K562 (cell line): ENCODE results near the gene EMX2. TPM values are rescaled to one million over a fixed set of nuclear protein-coding genes. Genes with fewer than 3 reads are reported as not detected.

ENCODE experiments used
- ATAC-seq: fragments of 200-7000 bp; cut with Tn5 transposase; 3 replicates; pipeline ENCODE4 v1.9.1; 2020; ENCODE audit warnings: moderate library complexity
- BruUV-seq: library from RNA; stranded (reverse); fragments of 400-500 nt; replicated peaks from 2 replicates; lab custom pipeline; 2021; lab: Mats Ljungman, UMichigan
- CTCF ChIA-PET: fragments of 300-600 bp; formaldehyde crosslinking; extraction: SDS; loops from one replicate; lab custom pipeline; 2021; ENCODE audit warnings: low intra/inter-chr PET ratio; lab: Yijun Ruan, JAX
- POLR2A ChIA-PET: fragments of 300-600, 350-650 bp; sonication (Branson Sonifier 250); formaldehyde crosslinking; extraction: SDS; loops from one replicate; lab custom pipeline; 2021; ENCODE audit warnings: antibody characterized with exemption, inconsistent platforms; lab: Yijun Ruan, JAX
- DNase-seq, 4 experiments: peaks; one replicate each; pipeline versions ENCODE4 v3.0.0 to v3.0.0-alpha.2; 2011 to 2018; ENCODE audit warnings: low spot score in 3 of 4, mixed read lengths in 3 of 4; ENCODE audit errors: extremely low read depth in 1 of 4
- FAIRE-seq: peaks from 2 replicates; lab custom pipeline; 2011; peaks lifted over from hg19 to GRCh38; lab: Jason Lieb, UNC
- H2AFZ ChIP-seq: 2 replicates; pipeline ENCODE4 v1.6.0; 2011; ENCODE audit warnings: low read depth, low read length, control low read depth, inconsistent platforms
- H3K27ac ChIP-seq: fragments of 200-600 bp; 3 replicates; pipeline ENCODE4 v1.8.0; 2011; ENCODE audit warnings: low read depth, mild to moderate bottlenecking, control low read depth, inconsistent platforms, low read length, moderate library complexity, mixed read lengths; ENCODE audit errors: extremely low read depth
- H3K27me3 ChIP-seq, 2 experiments: fragments of 300-600 bp in 1 of 2; 2 replicates in 1 of 2; 3 replicates in 1 of 2; pipeline versions ENCODE4 v1.6.0 to v1.8.0; 2011; ENCODE audit warnings: inconsistent platforms in 2 of 2, low read length in 2 of 2, mild to moderate bottlenecking in 1 of 2, mixed read lengths in 1 of 2, moderate library complexity in 1 of 2; ENCODE audit not compliant: control insufficient read depth in 2 of 2, insufficient read depth in 2 of 2
- H3K36me3 ChIP-seq: fragments of 300-600 bp; 3 replicates; pipeline ENCODE4 v1.8.0; 2011; ENCODE audit warnings: mild to moderate bottlenecking, low read length, inconsistent platforms; ENCODE audit not compliant: control insufficient read depth, insufficient read depth
- H3K4me1 ChIP-seq, 2 experiments: fragments of 200-600 bp in 1 of 2; replicated peaks in 1 of 2; 2 replicates in 1 of 2; 3 replicates in 1 of 2; pipeline versions ENCODE4 v1.5.1 to v1.8.0; 2011; ENCODE audit warnings: inconsistent platforms in 2 of 2, low read length in 2 of 2, mild to moderate bottlenecking in 1 of 2, mixed read lengths in 1 of 2, moderate library complexity in 1 of 2; ENCODE audit not compliant: control insufficient read depth in 2 of 2, insufficient read depth in 2 of 2
- H3K4me2 ChIP-seq: 2 replicates; pipeline ENCODE4 v1.6.1; 2011; ENCODE audit warnings: low read length, control low read depth, inconsistent platforms, mixed read lengths; ENCODE audit not compliant: insufficient read depth
- H3K4me3 ChIP-seq: fragments of 200-600 bp; sonication (generic), shearing (Covaris generic); 2 replicates; pipeline ENCODE4 v1.5.1; 2016; ENCODE audit warnings: control low read depth, inconsistent platforms
- H3K79me2 ChIP-seq: fragments of 200-600 bp; 3 replicates; pipeline ENCODE4 v1.8.0; 2011; ENCODE audit warnings: low read length, inconsistent platforms; ENCODE audit not compliant: control insufficient read depth, insufficient read depth
- H3K9ac ChIP-seq, 2 experiments: 2 replicates each; pipeline versions ENCODE4 v1.6.0 to v1.6.1; 2011; ENCODE audit warnings: low read depth in 2 of 2, low read length in 2 of 2, control low read depth in 1 of 2, inconsistent platforms in 1 of 2, mild to moderate bottlenecking in 1 of 2, mixed read lengths in 1 of 2; ENCODE audit not compliant: insufficient read depth in 1 of 2
- H3K9me1 ChIP-seq: one replicate; pipeline ENCODE4 v1.6.0; 2011; ENCODE audit warnings: inconsistent platforms, mild to moderate bottlenecking, low read length, moderate library complexity; ENCODE audit not compliant: control insufficient read depth, insufficient read depth
- H3K9me3 ChIP-seq: replicated peaks from 2 replicates; pipeline ENCODE4 v1.5.1; 2011; ENCODE audit warnings: low read depth, low read length, inconsistent platforms; ENCODE audit not compliant: control insufficient read depth, insufficient read depth
- H4K20me1 ChIP-seq: replicated peaks from 2 replicates; pipeline ENCODE4 v1.6.1; 2011; ENCODE audit warnings: low read length, inconsistent platforms, mixed read lengths; ENCODE audit not compliant: control insufficient read depth, insufficient read depth
- BDP1 ChIP-seq: IDR thresholded peaks from 3 replicates; pipeline ENCODE4 v1.6.1; 2011; ENCODE audit not compliant: insufficient read length, insufficient read depth
- E4F1 ChIP-seq: fragments of 250-450 bp; sonication (Bioruptor Pico); IDR thresholded peaks from 2 replicates; pipeline ENCODE4 v1.5.0; 2021; ENCODE audit warnings: mild to moderate bottlenecking, borderline replicate concordance
- HOXB6 ChIP-seq: fragments of 250-450 bp; sonication (Bioruptor Pico); IDR thresholded peaks from 2 replicates; pipeline ENCODE4 v1.5.1; 2022; ENCODE audit warnings: mild to moderate bottlenecking, borderline replicate concordance
- KAT8 ChIP-seq: fragments of 450-650 bp; IDR thresholded peaks from 2 replicates; pipeline ENCODE4 v1.6.1; 2016; ENCODE audit warnings: low read depth, mild to moderate bottlenecking
- L3MBTL2 ChIP-seq: fragments of 450-650 bp; IDR thresholded peaks from 2 replicates; pipeline ENCODE4 v1.6.1; 2016; ENCODE audit warnings: mild to moderate bottlenecking, moderate library complexity
- MYC ChIP-seq, 2 experiments: fragments of 250-450 bp in 1 of 2; sonication (Bioruptor Pico) in 1 of 2; IDR thresholded peaks; 2 replicates each; pipeline versions ENCODE4 v1.5.1 to v1.6.1; 2012 to 2021; ENCODE audit warnings: low read depth in 2 of 2, borderline replicate concordance in 1 of 2, improper control_type of control experiment in 1 of 2, low read length in 1 of 2, mild to moderate bottlenecking in 1 of 2, moderate library complexity in 1 of 2
- TAF9B ChIP-seq: fragments of 450-650 bp; IDR thresholded peaks from 2 replicates; pipeline ENCODE4 v1.6.1; 2018; ENCODE audit warnings: mild to moderate bottlenecking; ENCODE audit not compliant: partially characterized antibody
- XRCC4 ChIP-seq: IDR thresholded peaks from one replicate; pipeline ENCODE4 v1.6.1; 2011; ENCODE audit not compliant: insufficient read depth, insufficient read length; ENCODE audit errors: extremely low read depth
- ZNF143 ChIP-seq: sonication (generic); formaldehyde crosslinking; IDR thresholded peaks from 2 replicates; pipeline ENCODE4 v1.9.0; 2022; ENCODE audit warnings: mild to moderate bottlenecking, missing genetic modification reagents
- ZSCAN29 ChIP-seq: fragments of 450-650 bp; IDR thresholded peaks from 2 replicates; pipeline ENCODE4 v1.6.1; 2017
- WGBS: fragments of 100-300 bp; shearing (Covaris generic); methylation state at CpG from one replicate; pipeline ENCODE4 v1.1.6; 2016; ENCODE audit warnings: low coverage, mixed read lengths; ENCODE audit not compliant: insufficient coverage; ENCODE audit errors: missing lambda C conversion rate; 5-methylcytosine and 5-hydroxymethylcytosine counted together
- in situ Hi-C: fragments of 300-500 bp; cut with MboI; formaldehyde crosslinking; loops from 4 replicates; pipeline ENCODE4 v1.15.0; 2018; ENCODE audit warnings: inconsistent platforms, mixed read lengths
- intact Hi-C: fragments of 100-400 bp; cut with micrococcal nuclease; formaldehyde crosslinking; loops from 2 replicates; pipeline ENCODE4 v1.14.2; 2022
- polyA plus RNA-seq, 8 experiments: library from polyadenylated mRNA; depleted of rRNA in 4 of 8; stranded (reverse) in 5 of 8; unstranded in 3 of 8; fragments of >200 nt; fragmentation: Nextera tagmentation in 2 of 8; fragmentation: Illumina TruSeq in 1 of 8; extraction: Ambion mirVana in 2 of 8; extraction: Trizol in 1 of 8; gene quantifications; 2 replicates each; pipeline versions ENCODE4 v1.2.1 to v1.2.3, GENCODE V29; 2011 to 2014; ENCODE audit warnings: inconsistent platforms in 1 of 8, missing spikeins in 1 of 8
- total RNA-seq, 7 experiments: library from RNA; depleted of rRNA in 6 of 7; stranded (reverse); fragments of >200 nt in 6 of 7; fragmentation: Illumina TruSeq in 2 of 7; extraction: Trizol in 2 of 7; gene quantifications; 2 replicates each; pipeline versions ENCODE4 v1.2.1 to v1.2.3, GENCODE V29; 2011 to 2021; ENCODE audit warnings: low replicate concordance in 1 of 7
- TF ChIP-seq, protein P1 (sequence below): fragments of 250-450 bp; sonication (Bioruptor Pico); IDR thresholded peaks from 2 replicates; pipeline ENCODE4 v1.5.0; 2020; ENCODE audit warnings: mild to moderate bottlenecking, borderline replicate concordance
- TF ChIP-seq, protein P2 (sequence below): fragments of 250-450 bp; sonication (Bioruptor Pico); IDR thresholded peaks from 2 replicates; pipeline ENCODE4 v1.4.0; 2020; ENCODE audit warnings: mild to moderate bottlenecking
- TF ChIP-seq, protein P3 (sequence below): sonication (generic); formaldehyde crosslinking; IDR thresholded peaks from 2 replicates; pipeline ENCODE4 v1.8.1; 2023; ENCODE audit warnings: mild to moderate bottlenecking, missing genetic modification reagents

The EMX2 gene
- total and polyA plus RNA-seq, 9 of the 15 experiments (the other 6 are each of a cell fraction or from before 2014, with no cell fraction given), result not detected

- ChIA-PET CTCF (no interaction called here), POLR2A (interaction anchor here (1.2 kb wide), 1 partner anchor 42 kb away, joined by 4 read pairs; no protein-coding TSS in a partner anchor)
These were observed 4.1 kb downstream of the EMX2 start for GRCh38 chr10:117546581-117547015.

More at GRCh38 chr10:117546581-117547015, 4.1 kb downstream of the EMX2 start:
- DNase-seq (no peak), FAIRE-seq (no peak), ATAC-seq (no peak)
- no peaks in the 10 kb centered on the region for H3K9me1 ChIP-seq
- no peaks in the 10 kb centered on the region for H3K9me3 ChIP-seq
- peaks cover 12 to 63% of the 10 kb centered on the region in 2 experiments for H3K27me3 ChIP-seq
- no peak overlapping the region for H3K4me2 ChIP-seq
- in situ Hi-C loops, result loop anchor here (25.0 kb wide), 1 partner anchor 691 kb away; no protein-coding TSS in a partner anchor
- H3K4me3 ChIP-seq, result no peak overlapping the region
- BruUV-seq, result no TSS peak
- TF ChIP-seq ZSCAN29 (no peak), L3MBTL2 (no peak), E4F1 (no peak), HOXB6 (CRISPR knock-in tag) (no peak), XRCC4 (no peak), MYC (IDR thresholded peaks at IDR 0.05; ENCODE audit: low read depth, low read length) (no peak), MYC (CRISPR knock-in tag; IDR thresholded peaks at IDR 0.05; ENCODE audit: borderline replicate concordance, low read depth) (no peak), KAT8 (no peak), BDP1 (no peak), ZNF143 (no peak), TAF9B (no peak)
- TF ChIP-seq, protein P1, sequence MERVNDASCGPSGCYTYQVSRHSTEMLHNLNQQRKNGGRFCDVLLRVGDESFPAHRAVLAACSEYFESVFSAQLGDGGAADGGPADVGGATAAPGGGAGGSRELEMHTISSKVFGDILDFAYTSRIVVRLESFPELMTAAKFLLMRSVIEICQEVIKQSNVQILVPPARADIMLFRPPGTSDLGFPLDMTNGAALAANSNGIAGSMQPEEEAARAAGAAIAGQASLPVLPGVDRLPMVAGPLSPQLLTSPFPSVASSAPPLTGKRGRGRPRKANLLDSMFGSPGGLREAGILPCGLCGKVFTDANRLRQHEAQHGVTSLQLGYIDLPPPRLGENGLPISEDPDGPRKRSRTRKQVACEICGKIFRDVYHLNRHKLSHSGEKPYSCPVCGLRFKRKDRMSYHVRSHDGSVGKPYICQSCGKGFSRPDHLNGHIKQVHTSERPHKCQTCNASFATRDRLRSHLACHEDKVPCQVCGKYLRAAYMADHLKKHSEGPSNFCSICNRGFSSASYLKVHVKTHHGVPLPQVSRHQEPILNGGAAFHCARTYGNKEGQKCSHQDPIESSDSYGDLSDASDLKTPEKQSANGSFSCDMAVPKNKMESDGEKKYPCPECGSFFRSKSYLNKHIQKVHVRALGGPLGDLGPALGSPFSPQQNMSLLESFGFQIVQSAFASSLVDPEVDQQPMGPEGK, result no peak
- TF ChIP-seq, protein P2, sequence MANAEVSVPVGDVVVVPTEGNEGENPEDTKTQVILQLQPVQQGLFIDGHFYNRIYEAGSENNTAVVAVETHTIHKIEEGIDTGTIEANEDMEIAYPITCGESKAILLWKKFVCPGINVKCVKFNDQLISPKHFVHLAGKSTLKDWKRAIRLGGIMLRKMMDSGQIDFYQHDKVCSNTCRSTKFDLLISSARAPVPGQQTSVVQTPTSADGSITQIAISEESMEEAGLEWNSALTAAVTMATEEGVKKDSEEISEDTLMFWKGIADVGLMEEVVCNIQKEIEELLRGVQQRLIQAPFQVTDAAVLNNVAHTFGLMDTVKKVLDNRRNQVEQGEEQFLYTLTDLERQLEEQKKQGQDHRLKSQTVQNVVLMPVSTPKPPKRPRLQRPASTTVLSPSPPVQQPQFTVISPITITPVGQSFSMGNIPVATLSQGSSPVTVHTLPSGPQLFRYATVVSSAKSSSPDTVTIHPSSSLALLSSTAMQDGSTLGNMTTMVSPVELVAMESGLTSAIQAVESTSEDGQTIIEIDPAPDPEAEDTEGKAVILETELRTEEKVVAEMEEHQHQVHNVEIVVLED (CRISPR knock-in tag), result no peak
- TF ChIP-seq, protein P3, sequence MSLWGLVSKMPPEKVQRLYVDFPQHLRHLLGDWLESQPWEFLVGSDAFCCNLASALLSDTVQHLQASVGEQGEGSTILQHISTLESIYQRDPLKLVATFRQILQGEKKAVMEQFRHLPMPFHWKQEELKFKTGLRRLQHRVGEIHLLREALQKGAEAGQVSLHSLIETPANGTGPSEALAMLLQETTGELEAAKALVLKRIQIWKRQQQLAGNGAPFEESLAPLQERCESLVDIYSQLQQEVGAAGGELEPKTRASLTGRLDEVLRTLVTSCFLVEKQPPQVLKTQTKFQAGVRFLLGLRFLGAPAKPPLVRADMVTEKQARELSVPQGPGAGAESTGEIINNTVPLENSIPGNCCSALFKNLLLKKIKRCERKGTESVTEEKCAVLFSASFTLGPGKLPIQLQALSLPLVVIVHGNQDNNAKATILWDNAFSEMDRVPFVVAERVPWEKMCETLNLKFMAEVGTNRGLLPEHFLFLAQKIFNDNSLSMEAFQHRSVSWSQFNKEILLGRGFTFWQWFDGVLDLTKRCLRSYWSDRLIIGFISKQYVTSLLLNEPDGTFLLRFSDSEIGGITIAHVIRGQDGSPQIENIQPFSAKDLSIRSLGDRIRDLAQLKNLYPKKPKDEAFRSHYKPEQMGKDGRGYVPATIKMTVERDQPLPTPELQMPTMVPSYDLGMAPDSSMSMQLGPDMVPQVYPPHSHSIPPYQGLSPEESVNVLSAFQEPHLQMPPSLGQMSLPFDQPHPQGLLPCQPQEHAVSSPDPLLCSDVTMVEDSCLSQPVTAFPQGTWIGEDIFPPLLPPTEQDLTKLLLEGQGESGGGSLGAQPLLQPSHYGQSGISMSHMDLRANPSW, result no peak
- no peak overlapping the region for H3K9ac ChIP-seq
- no peaks in the 10 kb centered on the region for H3K79me2 ChIP-seq
- H4K20me1 ChIP-seq, result no peaks in the 10 kb centered on the region
- intact Hi-C loops, result no loop called here
- H3K36me3 ChIP-seq, result no peaks in the 10 kb centered on the region
- H3K27ac ChIP-seq, result no peak overlapping the region
- no peak overlapping the region for H2AFZ ChIP-seq
- 2% methylated on average over 29 of the region's 29 CpGs for WGBS
- H3K4me1 ChIP-seq, result peaks cover 0 to 18% of the 10 kb centered on the region in 2 experiments; a peak in 2 of 5 replicates
